DMS 273 treated with DMSO at 0.1 percent for 48 hours (cell line): ENCODE data around the gene ZNF383.
"Not testable (repeated sequence)": the region's sequence is repeated elsewhere in the genome, so short reads cannot be mapped to it uniquely, and the experiment has no call there.

Experiments
- DNase-seq: peaks from one replicate; lab custom pipeline; 2025; lab: John Stamatoyannopoulos, UW

The ZNF383 gene

GRCh38 chr19:37217775-37218591 is at the start of gene ZNF383:
Gene ZNF383 (plus strand): TSS chr19:37218214. CDS start chr19:37230454, 12,240 bp downstream.
- DNase-seq = peak; percentile 88

- peak; percentile 98 for DNase-seq
These were observed 45.3 kb upstream of the ZNF383 start, which contains the start of gene ZNF585A for GRCh38 chr19:37172368-37173366. Gene ZNF585A (minus strand): TSS chr19:37172695. CDS start chr19:37169910, 2,785 bp downstream.

GRCh38 chr19:37186071-37186470 is 31.9 kb upstream of the ZNF383 start:
- not testable (repeated sequence) for DNase-seq

- not testable (repeated sequence) for DNase-seq
These were observed 22.8 kb upstream of the ZNF383 start for GRCh38 chr19:37195248-37195647.

GRCh38 chr19:37197115-37197514 is 20.9 kb upstream of the ZNF383 start:
- DNase-seq = not testable (repeated sequence)

GRCh38 chr19:37197768-37198167 is 20.2 kb upstream of the ZNF383 start:
- DNase-seq = no peak

- DNase-seq = no peak
These were observed 587 bp upstream of the ZNF383 start for GRCh38 chr19:37217480-37217774.

GRCh38 chr19:37218592-37218935 is 550 bp downstream of the ZNF383 start:
- DNase-seq = no peak

- DNase-seq = no peak
These were observed 2.4 kb downstream of the ZNF383 start for GRCh38 chr19:37220383-37220782.

GRCh38 chr19:37221136-37221535 is 3.1 kb downstream of the ZNF383 start:
- DNase-seq = no peak

- no peak for DNase-seq
These were observed 8.2 kb downstream of the ZNF383 start for GRCh38 chr19:37226248-37226647.

- no peak for DNase-seq
These were observed 10.0 kb downstream of the ZNF383 start for GRCh38 chr19:37227996-37228395.

GRCh38 chr19:37243206-37243632 is 25.2 kb downstream of the ZNF383 start:
- DNase-seq = no peak

- peak; percentile 99 for DNase-seq
These were observed 33.6 kb downstream of the ZNF383 start for GRCh38 chr19:37251308-37252229.

GRCh38 chr19:37263028-37263427 is 45.0 kb downstream of the ZNF383 start:
- DNase-seq = not testable (repeated sequence)

- DNase-seq = not testable (repeated sequence)
These were observed 49.0 kb downstream of the ZNF383 start for GRCh38 chr19:37267005-37267404.

GRCh38 chr19:37267755-37268154 is 49.7 kb downstream of the ZNF383 start:
- not testable (repeated sequence) for DNase-seq

- DNase-seq = not testable (repeated sequence)
These were observed 62.6 kb downstream of the ZNF383 start for GRCh38 chr19:37280656-37281055.

GRCh38 chr19:37284020-37284419 is 66.0 kb downstream of the ZNF383 start:
- not testable (repeated sequence) for DNase-seq

- DNase-seq = not testable (repeated sequence)
These were observed 71.2 kb downstream of the ZNF383 start for GRCh38 chr19:37289229-37289628.
